HCT116 (cell line): ENCODE results near the gene JADE1.

ENCODE experiments used
- ATF3 ChIP-seq: IDR thresholded peaks from 2 replicates; pipeline ENCODE4 v1.6.1; 2012
- CEBPB ChIP-seq: IDR thresholded peaks from 2 replicates; pipeline ENCODE4 v1.6.1; 2012; ENCODE audit warnings: low read depth
- CTCF ChIP-seq, 3 experiments: fragments of 200-600 bp in 1 of 3; sonication (generic) in 1 of 3; IDR thresholded peaks in 2 of 3; conservative IDR thresholded peaks in 1 of 3; 2 replicates each; pipeline ENCODE4 v1.5.1; 2012 to 2017; ENCODE audit warnings: low read depth in 2 of 3, low read length in 2 of 3, antibody characterized with exemption in 1 of 3, borderline replicate concordance in 1 of 3, control low read depth in 1 of 3, mild to moderate bottlenecking in 1 of 3, mixed read lengths in 1 of 3, mixed run types in 1 of 3, moderate library complexity in 1 of 3; ENCODE audit not compliant: insufficient read depth in 1 of 3
- EZH2 ChIP-seq: fragments of 200-600 bp; sonication (generic); IDR thresholded peaks from 2 replicates; pipeline ENCODE4 v1.6.1; 2017; ENCODE audit warnings: antibody characterized with exemption, mixed run types
- JUND ChIP-seq: IDR thresholded peaks from 2 replicates; pipeline ENCODE4 v1.6.1; 2012
- POLR2AphosphoS5 ChIP-seq: IDR thresholded peaks from 2 replicates; pipeline ENCODE4 v1.6.1; 2011; ENCODE audit warnings: mild to moderate bottlenecking, low read depth, low read length, moderate library complexity
- REST ChIP-seq: IDR thresholded peaks from 2 replicates; pipeline ENCODE4 v1.6.1; 2012; ENCODE audit warnings: low read depth

DNA sequence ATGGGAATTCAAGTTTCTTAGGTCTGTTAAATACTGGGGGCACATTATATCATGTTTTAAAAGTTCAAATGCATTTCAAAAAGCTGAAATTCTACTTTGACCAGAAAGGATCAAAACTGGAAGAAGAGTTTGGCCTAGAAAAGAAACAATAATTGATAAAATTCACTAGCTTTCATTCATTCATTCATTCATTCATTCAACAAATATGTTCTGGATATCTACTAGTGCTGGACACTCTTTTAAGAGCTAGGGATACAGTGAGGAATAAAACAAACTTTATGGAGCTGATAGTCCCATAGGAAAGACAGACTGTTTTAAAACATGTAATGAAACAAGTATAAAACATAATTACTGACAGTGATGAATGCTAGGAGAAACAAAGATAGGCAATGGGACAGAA is 106.0 kb downstream of the JADE1 start:
- no peak for TF ChIP-seq JUND
- no peak for TF ChIP-seq EZH2
- TF ChIP-seq POLR2AphosphoS5, result no peak
- TF ChIP-seq CTCF (IDR thresholded peaks at IDR 0.05 in 2 of 3, conservative IDR thresholded peaks at IDR 0.05 in 1 of 3; ENCODE audit: borderline replicate concordance in 1 of 3, insufficient read depth in 1 of 3, low read depth in 2 of 3, low read length in 2 of 3), result no peak
- no peak for TF ChIP-seq CEBPB
- TF ChIP-seq REST, result no peak
- TF ChIP-seq ATF3, result no peak
